Stimulated activated CD8-positive, alpha-beta memory T cell treated with anti-CD3 and anti-CD28 coated beads, Interleukin-15, amount 100 ng/mL, for 48 hours (primary cell): ENCODE measurements around the gene TDRD1.
"Not testable (repeated sequence)": the region's sequence is repeated elsewhere in the genome, so short reads cannot be mapped to it uniquely, and the experiment has no call there.

Experiments used
- DNase-seq, 2 donors: peaks; one replicate each; pipeline ENCODE4 v3.0.0-alpha.2; 2020; ENCODE audit warnings: low read depth in 2 of 2

TDRD1 gene

GRCh38 chr10:114179148-114179547 is at the start of gene TDRD1:
Gene TDRD1, plus strand, starts transcription at chr10:114179353. Its CDS starts 8,479 bp downstream, at chr10:114187832.
- DNase-seq = no peak

- DNase-seq = no peak
Observed at GRCh38 chr10:114131094-114131493, 48.1 kb upstream of the TDRD1 start.

- no peak for DNase-seq
Observed at GRCh38 chr10:114135476-114135875, 43.7 kb upstream of the TDRD1 start.

- no peak for DNase-seq
Observed at GRCh38 chr10:114138581-114138980, 40.6 kb upstream of the TDRD1 start.

- no peak for DNase-seq
Observed at GRCh38 chr10:114140036-114140435, 39.1 kb upstream of the TDRD1 start.

- DNase-seq = not testable (repeated sequence)
Observed at GRCh38 chr10:114140827-114141226, 38.3 kb upstream of the TDRD1 start.

- no peak for DNase-seq
Observed at GRCh38 chr10:114142018-114142417, 37.1 kb upstream of the TDRD1 start.

- DNase-seq = no peak
Observed at GRCh38 chr10:114143160-114143559, 36.0 kb upstream of the TDRD1 start.

GRCh38 chr10:114149476-114149875 is 29.7 kb upstream of the TDRD1 start:
- not testable (repeated sequence) for DNase-seq

GRCh38 chr10:114151486-114151885 is 27.7 kb upstream of the TDRD1 start:
- no peak for DNase-seq

GRCh38 chr10:114151892-114152291 is 27.3 kb upstream of the TDRD1 start:
- DNase-seq = no peak

GRCh38 chr10:114157912-114158311 is 21.2 kb upstream of the TDRD1 start:
- no peak for DNase-seq

GRCh38 chr10:114163062-114163461 is 16.1 kb upstream of the TDRD1 start:
- DNase-seq = no peak

- DNase-seq = no peak
Observed at GRCh38 chr10:114166043-114166442, 13.1 kb upstream of the TDRD1 start.

- no peak for DNase-seq
Observed at GRCh38 chr10:114166494-114166893, 12.7 kb upstream of the TDRD1 start.

GRCh38 chr10:114167985-114168384 is 11.2 kb upstream of the TDRD1 start:
- DNase-seq = no peak

GRCh38 chr10:114168450-114169009 is 10.6 kb upstream of the TDRD1 start:
- no peak for DNase-seq

- DNase-seq = no peak
Observed at GRCh38 chr10:114172216-114172615, 6.9 kb upstream of the TDRD1 start.

GRCh38 chr10:114172776-114173602 is 6.2 kb upstream of the TDRD1 start:
- no peak for DNase-seq

- DNase-seq = no peak
Observed at GRCh38 chr10:114173603-114173920, 5.6 kb upstream of the TDRD1 start.

- peak; percentile 97 to 98 for DNase-seq
Observed at GRCh38 chr10:114173921-114174694, 5.0 kb upstream of the TDRD1 start, which contains the start of gene CCDC186. Gene CCDC186, minus strand, starts transcription at chr10:114174203. Its CDS starts 10,935 bp downstream, at chr10:114163268.

GRCh38 chr10:114174695-114175188 is 4.4 kb upstream of the TDRD1 start:
- DNase-seq = no peak
